Measurements from ENCODE around the gene OR2T34. TPM values are rescaled to one million over a fixed set of nuclear protein-coding genes. Genes with fewer than 3 reads are reported as not detected.

Gene OR2T34
- polyA plus RNA-seq, 2 of the 4 experiments (the other 2 are of a cell fraction) = not detected

Small RNAs within 50 kb of the gene (small RNA-seq; reads per million reads assigned to genes)
- 0 reads per million in 6 experiments for gene RF00019

Other genes with a start within 250 kb of the OR2T34 start
- not detected in 2 replicates for gene OR14C36, start 226.0 kb downstream of the OR2T34 start, polyA plus RNA-seq (2011; rRNA removed)
- gene OR14C36, start 226.0 kb downstream of the OR2T34 start, polyA plus RNA-seq (2017; fragmentation: RNase III; extraction: RNeasy Plus Mini Kit Qiagen cat#74134 plus additional on column Dnase treatment) = not detected in 3 replicates
- gene OR2T4, start 213.1 kb downstream of the OR2T34 start, polyA plus RNA-seq (2011; rRNA removed) = not detected in 2 replicates
- not detected in 3 replicates for gene OR2T4, start 213.1 kb downstream of the OR2T34 start, polyA plus RNA-seq (2017; fragmentation: RNase III; extraction: RNeasy Plus Mini Kit Qiagen cat#74134 plus additional on column Dnase treatment)
- not detected in 2 replicates for gene OR2T6, start 199.0 kb downstream of the OR2T34 start, polyA plus RNA-seq (2011; rRNA removed)
- gene OR2T6, start 199.0 kb downstream of the OR2T34 start, polyA plus RNA-seq (2017; fragmentation: RNase III; extraction: RNeasy Plus Mini Kit Qiagen cat#74134 plus additional on column Dnase treatment) = not detected in 3 replicates
- not detected in 2 replicates for gene OR2T1, start 171.7 kb downstream of the OR2T34 start, polyA plus RNA-seq (2011; rRNA removed)
- not detected in 3 replicates for gene OR2T1, start 171.7 kb downstream of the OR2T34 start, polyA plus RNA-seq (2017; fragmentation: RNase III; extraction: RNeasy Plus Mini Kit Qiagen cat#74134 plus additional on column Dnase treatment)
- not detected in 2 replicates for gene OR2T2, start 129.1 kb downstream of the OR2T34 start, polyA plus RNA-seq (2011; rRNA removed)
- gene OR2T2, start 129.1 kb downstream of the OR2T34 start, polyA plus RNA-seq (2017; fragmentation: RNase III; extraction: RNeasy Plus Mini Kit Qiagen cat#74134 plus additional on column Dnase treatment) = not detected in 3 replicates
- not detected in 2 replicates for gene OR2T3, start 101.4 kb downstream of the OR2T34 start, polyA plus RNA-seq (2011; rRNA removed)
- gene OR2T3, start 101.4 kb downstream of the OR2T34 start, polyA plus RNA-seq (2017; fragmentation: RNase III; extraction: RNeasy Plus Mini Kit Qiagen cat#74134 plus additional on column Dnase treatment) = not detected in 3 replicates
- gene OR2T5, start 86.2 kb downstream of the OR2T34 start, polyA plus RNA-seq (2011; rRNA removed) = not detected in 2 replicates
- gene OR2T5, start 86.2 kb downstream of the OR2T34 start, polyA plus RNA-seq (2017; fragmentation: RNase III; extraction: RNeasy Plus Mini Kit Qiagen cat#74134 plus additional on column Dnase treatment) = not detected in 3 replicates
- not detected in 2 replicates for gene OR2G6, start 66.7 kb downstream of the OR2T34 start, polyA plus RNA-seq (2011; rRNA removed)
- gene OR2G6, start 66.7 kb downstream of the OR2T34 start, polyA plus RNA-seq (2017; fragmentation: RNase III; extraction: RNeasy Plus Mini Kit Qiagen cat#74134 plus additional on column Dnase treatment) = not detected in 3 replicates
- not detected in 2 replicates for gene OR2T29, start 12.0 kb downstream of the OR2T34 start, polyA plus RNA-seq (2011; rRNA removed)
- gene OR2T29, start 12.0 kb downstream of the OR2T34 start, polyA plus RNA-seq (2017; fragmentation: RNase III; extraction: RNeasy Plus Mini Kit Qiagen cat#74134 plus additional on column Dnase treatment) = not detected in 3 replicates
- not detected in 2 replicates for gene OR2T10, start 22.9 kb upstream of the OR2T34 start, polyA plus RNA-seq (2011; rRNA removed)
- not detected in 3 replicates for gene OR2T10, start 22.9 kb upstream of the OR2T34 start, polyA plus RNA-seq (2017; fragmentation: RNase III; extraction: RNeasy Plus Mini Kit Qiagen cat#74134 plus additional on column Dnase treatment)
- gene OR2T11, start 60.3 kb upstream of the OR2T34 start, polyA plus RNA-seq (2011; rRNA removed) = not detected in 2 replicates
- not detected in 3 replicates for gene OR2T11, start 60.3 kb upstream of the OR2T34 start, polyA plus RNA-seq (2017; fragmentation: RNase III; extraction: RNeasy Plus Mini Kit Qiagen cat#74134 plus additional on column Dnase treatment)
- not detected in 2 replicates for gene OR2T35, start 70.5 kb upstream of the OR2T34 start, polyA plus RNA-seq (2011; rRNA removed)
- not detected in 3 replicates for gene OR2T35, start 70.5 kb upstream of the OR2T34 start, polyA plus RNA-seq (2017; fragmentation: RNase III; extraction: RNeasy Plus Mini Kit Qiagen cat#74134 plus additional on column Dnase treatment)
- not detected in 2 replicates for gene OR2T27, start 80.8 kb upstream of the OR2T34 start, polyA plus RNA-seq (2011; rRNA removed)
- not detected in 3 replicates for gene OR2T27, start 80.8 kb upstream of the OR2T34 start, polyA plus RNA-seq (2017; fragmentation: RNase III; extraction: RNeasy Plus Mini Kit Qiagen cat#74134 plus additional on column Dnase treatment)
- gene OR14I1, start 128.0 kb upstream of the OR2T34 start, polyA plus RNA-seq (2011; rRNA removed) = not detected in 2 replicates
- not detected in 3 replicates for gene OR14I1, start 128.0 kb upstream of the OR2T34 start, polyA plus RNA-seq (2017; fragmentation: RNase III; extraction: RNeasy Plus Mini Kit Qiagen cat#74134 plus additional on column Dnase treatment)
- gene LYPD8, start 181.0 kb upstream of the OR2T34 start, polyA plus RNA-seq (2011; rRNA removed) = 0.53 and 0.70 TPM in 2 replicates
- gene LYPD8, start 181.0 kb upstream of the OR2T34 start, polyA plus RNA-seq (2017; fragmentation: RNase III; extraction: RNeasy Plus Mini Kit Qiagen cat#74134 plus additional on column Dnase treatment) = 0.12 to 0.31 TPM (median 0.30 TPM) in 3 replicates

Measured in A549 (cell line).